Testis (tissue), 2 donors: ENCODE results near the gene ITPRIP.

Experiments used
- POLR2A ChIP-seq: fragments of 450-650 bp; IDR thresholded peaks from one replicate; pipeline ENCODE4 v1.6.1; 2017; ENCODE audit warnings: antibody characterized with exemption, mild to moderate bottlenecking, moderate library complexity
- TF ChIP-seq, protein P1 (sequence below), 3 experiments: fragments of 450-650 bp in 2 of 3; fragments of 200-600 bp in 1 of 3; sonication (generic) in 1 of 3; IDR thresholded peaks; one replicate each; pipeline ENCODE4 v1.5.1; 2016 to 2019; ENCODE audit warnings: antibody characterized with exemption in 3 of 3, mild to moderate bottlenecking in 2 of 3, moderate library complexity in 1 of 3

GRCh38 chr10:104333032-104333727 lies 5.1 kb downstream of the ITPRIP start:
- TF ChIP-seq, protein P1, sequence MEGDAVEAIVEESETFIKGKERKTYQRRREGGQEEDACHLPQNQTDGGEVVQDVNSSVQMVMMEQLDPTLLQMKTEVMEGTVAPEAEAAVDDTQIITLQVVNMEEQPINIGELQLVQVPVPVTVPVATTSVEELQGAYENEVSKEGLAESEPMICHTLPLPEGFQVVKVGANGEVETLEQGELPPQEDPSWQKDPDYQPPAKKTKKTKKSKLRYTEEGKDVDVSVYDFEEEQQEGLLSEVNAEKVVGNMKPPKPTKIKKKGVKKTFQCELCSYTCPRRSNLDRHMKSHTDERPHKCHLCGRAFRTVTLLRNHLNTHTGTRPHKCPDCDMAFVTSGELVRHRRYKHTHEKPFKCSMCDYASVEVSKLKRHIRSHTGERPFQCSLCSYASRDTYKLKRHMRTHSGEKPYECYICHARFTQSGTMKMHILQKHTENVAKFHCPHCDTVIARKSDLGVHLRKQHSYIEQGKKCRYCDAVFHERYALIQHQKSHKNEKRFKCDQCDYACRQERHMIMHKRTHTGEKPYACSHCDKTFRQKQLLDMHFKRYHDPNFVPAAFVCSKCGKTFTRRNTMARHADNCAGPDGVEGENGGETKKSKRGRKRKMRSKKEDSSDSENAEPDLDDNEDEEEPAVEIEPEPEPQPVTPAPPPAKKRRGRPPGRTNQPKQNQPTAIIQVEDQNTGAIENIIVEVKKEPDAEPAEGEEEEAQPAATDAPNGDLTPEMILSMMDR (IDR thresholded peaks at IDR 0.05), result no peak
- no peak for TF ChIP-seq POLR2A
